Hepatocyte (in vitro differentiated cells): ENCODE measurements around the gene POLR1E. TPM values are rescaled to one million over a fixed set of nuclear protein-coding genes. Genes with fewer than 3 reads are reported as not detected.

ENCODE experiments used
- DNase-seq: peaks from one replicate; pipeline ENCODE4 v3.0.0-alpha.2; 2016; ENCODE audit warnings: low spot score
- H2AFZ ChIP-seq: fragments of 200-600 bp; sonication (generic); 2 replicates; pipeline ENCODE4 v1.6.0; 2016; ENCODE audit warnings: antibody characterized with exemption, mild to moderate bottlenecking
- H3K27ac ChIP-seq: fragments of 200-600 bp; sonication (generic); 2 replicates; pipeline ENCODE4 v1.5.1; 2016; ENCODE audit warnings: mild to moderate bottlenecking
- H3K27me3 ChIP-seq: fragments of 200-600 bp; sonication (generic); 2 replicates; pipeline ENCODE4 v1.6.1; 2016
- H3K36me3 ChIP-seq: fragments of 200-600 bp; sonication (generic); replicated peaks from 2 replicates; pipeline ENCODE4 v1.5.1; 2016; ENCODE audit warnings: low read depth; ENCODE audit not compliant: insufficient read depth
- H3K4me1 ChIP-seq: fragments of 200-600 bp; sonication (generic); 2 replicates; pipeline ENCODE4 v1.5.1; 2016; ENCODE audit warnings: mild to moderate bottlenecking, moderate library complexity; ENCODE audit not compliant: insufficient read depth
- H3K4me2 ChIP-seq: fragments of 200-600 bp; sonication (generic); 2 replicates; pipeline ENCODE4 v1.6.0; 2016
- H3K4me3 ChIP-seq: fragments of 200-600 bp; sonication (generic); 2 replicates; pipeline ENCODE4 v1.5.1; 2016; ENCODE audit warnings: mild to moderate bottlenecking
- H3K79me2 ChIP-seq: fragments of 200-600 bp; sonication (generic); 2 replicates; pipeline ENCODE4 v1.6.0; 2017; ENCODE audit warnings: mild to moderate bottlenecking
- H3K9me2 ChIP-seq: fragments of 200-600 bp; sonication (generic); replicated peaks from 2 replicates; pipeline ENCODE4 v1.6.0; 2017; ENCODE audit warnings: mild to moderate bottlenecking; ENCODE audit not compliant: insufficient read depth
- H3K9me3 ChIP-seq: fragments of 200-600 bp; sonication (generic); 2 replicates; pipeline ENCODE4 v1.5.1; 2016; ENCODE audit warnings: low read depth, mild to moderate bottlenecking
- H4K20me1 ChIP-seq: fragments of 200-600 bp; sonication (generic); 2 replicates; pipeline ENCODE4 v1.6.0; 2016; ENCODE audit warnings: mild to moderate bottlenecking; ENCODE audit not compliant: insufficient read depth, poor library complexity, severe bottlenecking
- CTCF ChIP-seq: fragments of 200-600 bp; sonication (generic); IDR thresholded peaks from 2 replicates; pipeline ENCODE4 v1.5.1; 2016; ENCODE audit warnings: antibody characterized with exemption, mild to moderate bottlenecking; ENCODE audit not compliant: poor library complexity
- EZH2 ChIP-seq: fragments of 200-600 bp; sonication (generic); IDR thresholded peaks from 2 replicates; pipeline ENCODE4 v1.6.1; 2016; ENCODE audit warnings: antibody characterized with exemption, mild to moderate bottlenecking, borderline replicate concordance
- EZH2phosphoT487 ChIP-seq: fragments of 200-600 bp; sonication (generic); IDR thresholded peaks from one replicate; pipeline ENCODE4 v1.6.1; 2018; ENCODE audit warnings: antibody characterized with exemption, mild to moderate bottlenecking, low read depth, moderate library complexity; ENCODE audit not compliant: unreplicated experiment, severe bottlenecking
- WGBS: methylation state at CpG from one replicate; pipeline ENCODE4 v1.1.6; 2016; ENCODE audit warnings: low lambda C conversion rate; ENCODE audit errors: missing lambda C conversion rate; 5-methylcytosine and 5-hydroxymethylcytosine counted together
- polyA plus RNA-seq: library from polyadenylated mRNA; unstranded; fragments of >200 nt; fragmentation: Nextera tagmentation; extraction: Ambion mirVana; gene quantifications from 2 replicates; pipeline ENCODE4 v1.2.1, GENCODE V29; 2016
- total RNA-seq: library from RNA; depleted of rRNA; stranded (reverse); fragments of >200 nt; gene quantifications from 2 replicates; pipeline ENCODE4 v1.2.3, GENCODE V29; 2014

The POLR1E gene
- total and polyA plus RNA-seq, 2 experiments from 2014 or later = 8.4 to 13.3 TPM

GRCh38 chr9:37550781-37551180 lies 65.0 kb downstream of the POLR1E start:
- Histone ChIP-seq H3K4me2 (no peak overlapping the region), H3K27me3 (no peaks in the 10 kb centered on the region), H3K4me3 (no peak overlapping the region), H3K4me1 (no peaks in the 10 kb centered on the region), H3K79me2 (no peaks in the 10 kb centered on the region), H2AFZ (no peak overlapping the region), H3K9me3 (no peaks in the 10 kb centered on the region), H3K9me2 (no peaks in the 10 kb centered on the region), H4K20me1 (no peaks in the 10 kb centered on the region), H3K27ac (no peak overlapping the region), H3K36me3 (no peaks in the 10 kb centered on the region)
- TF ChIP-seq CTCF = no peak
- TF ChIP-seq EZH2 = no peak
- TF ChIP-seq EZH2phosphoT487 = no peak
- no peak for DNase-seq
- 91% methylated on average over 1 of the region's 1 CpG for WGBS

- no peak for DNase-seq
- Histone ChIP-seq H3K4me2 (no peak overlapping the region), H3K27me3 (no peaks in the 10 kb centered on the region), H2AFZ (no peak overlapping the region), H3K9me3 (no peaks in the 10 kb centered on the region), H3K27ac (no peak overlapping the region), H3K79me2 (no peaks in the 10 kb centered on the region), H3K4me3 (no peak overlapping the region), H3K4me1 (no peaks in the 10 kb centered on the region), H4K20me1 (no peaks in the 10 kb centered on the region), H3K36me3 (no peaks in the 10 kb centered on the region), H3K9me2 (no peaks in the 10 kb centered on the region)
- TF ChIP-seq CTCF (no peak), EZH2 (no peak), EZH2phosphoT487 (no peak)
- 79% methylated on average over 3 of the region's 3 CpGs for WGBS
Observed at GRCh38 chr9:37551468-37551867, 65.7 kb downstream of the POLR1E start.

GRCh38 chr9:37551888-37552287 lies 66.1 kb downstream of the POLR1E start:
- Histone ChIP-seq H3K9me3 (no peaks in the 10 kb centered on the region), H3K4me2 (no peak overlapping the region), H3K27ac (no peak overlapping the region), H3K27me3 (no peaks in the 10 kb centered on the region), H3K36me3 (no peaks in the 10 kb centered on the region), H2AFZ (no peak overlapping the region), H4K20me1 (no peaks in the 10 kb centered on the region), H3K4me1 (no peaks in the 10 kb centered on the region), H3K79me2 (no peaks in the 10 kb centered on the region), H3K4me3 (no peak overlapping the region), H3K9me2 (no peaks in the 10 kb centered on the region)
- WGBS = 92% methylated on average over 2 of the region's 2 CpGs
- no peak for DNase-seq
- TF ChIP-seq EZH2 (no peak), EZH2phosphoT487 (no peak), CTCF (no peak)

Other genes starting within 250 kb of the POLR1E start
- gene GRHPR, start 63.3 kb upstream of the POLR1E start, total RNA-seq = 164 and 168 TPM in 2 replicates
- 119 and 137 TPM in 2 replicates for gene GRHPR, start 63.3 kb upstream of the POLR1E start, polyA plus RNA-seq
- 16.1 and 21.8 TPM in 2 replicates for gene ZBTB5, start 20.5 kb upstream of the POLR1E start, total RNA-seq
- gene ZBTB5, start 20.5 kb upstream of the POLR1E start, polyA plus RNA-seq = 3.8 and 4.3 TPM in 2 replicates
- 10.2 and 12.5 TPM in 2 replicates for gene FBXO10, start 90.4 kb downstream of the POLR1E start, total RNA-seq
- 7.4 and 9.8 TPM in 2 replicates for gene FBXO10, start 90.4 kb downstream of the POLR1E start, polyA plus RNA-seq
- 173 and 187 TPM in 2 replicates for gene TOMM5, start 106.6 kb downstream of the POLR1E start, total RNA-seq
- 283 and 293 TPM in 2 replicates for gene TOMM5, start 106.6 kb downstream of the POLR1E start, polyA plus RNA-seq
- 0.10 and 0.28 TPM in 2 replicates for gene FRMPD1, start 165.0 kb downstream of the POLR1E start, total RNA-seq
- 0.36 and 1.2 TPM in 2 replicates for gene FRMPD1, start 165.0 kb downstream of the POLR1E start, polyA plus RNA-seq